Fibroblast of pulmonary artery (primary cell): ENCODE data around the gene SUPT6H.

Experiments used
- DNase-seq: peaks from one replicate; pipeline ENCODE4 v3.0.0-alpha.2; 2010; ENCODE audit warnings: low read depth
- H3K4me3 ChIP-seq: replicated peaks from 2 replicates; pipeline ENCODE4 v1.5.1; 2011; ENCODE audit warnings: low read depth, mild to moderate bottlenecking, control low read depth, low read length, moderate library complexity
- CTCF ChIP-seq: IDR thresholded peaks from 2 replicates; pipeline ENCODE4 v1.5.1; 2011; ENCODE audit warnings: mild to moderate bottlenecking, control low read depth, low read length, inconsistent platforms; ENCODE audit errors: missing control alignments

SUPT6H gene

GRCh38 chr17:28667870-28668269, 5.9 kb downstream of the SUPT6H start:
- DNase-seq, result no peak
- no peak for TF ChIP-seq CTCF
- H3K4me3 ChIP-seq, result no peak overlapping the region

GRCh38 chr17:28669918-28670317, 7.9 kb downstream of the SUPT6H start:
- no peak for DNase-seq
- no peak overlapping the region for H3K4me3 ChIP-seq
- TF ChIP-seq CTCF, result no peak

GRCh38 chr17:28675490-28675889, 13.5 kb downstream of the SUPT6H start:
- TF ChIP-seq CTCF, result no peak
- H3K4me3 ChIP-seq, result no peak overlapping the region
- no peak for DNase-seq

GRCh38 chr17:28675980-28676379, 14.0 kb downstream of the SUPT6H start:
- peak; percentile 17 for TF ChIP-seq CTCF
- no peak for DNase-seq
- H3K4me3 ChIP-seq, result no peak overlapping the region

GRCh38 chr17:28682655-28683054, 20.6 kb downstream of the SUPT6H start:
- no peak overlapping the region for H3K4me3 ChIP-seq
- DNase-seq, result no peak
- TF ChIP-seq CTCF, result no peak

GRCh38 chr17:28684963-28685362, 23.0 kb downstream of the SUPT6H start:
- DNase-seq, result peak; percentile 49
- no peak overlapping the region for H3K4me3 ChIP-seq
- TF ChIP-seq CTCF, result no peak

- H3K4me3 ChIP-seq, result no peak overlapping the region
- TF ChIP-seq CTCF, result no peak
- no peak for DNase-seq
Measured at GRCh38 chr17:28685366-28685765, 23.4 kb downstream of the SUPT6H start.
